Upper lobe of left lung (tissue), 6 donors: Measurements from ENCODE around the gene AKAP10. TPM values are rescaled to one million over a fixed set of nuclear protein-coding genes. Genes with fewer than 3 reads are reported as not detected.
A peak's percentile ranks its signal among the peaks of the same experiment; 100 is the strongest.
"Not testable (repeated sequence)": the region's sequence is repeated elsewhere in the genome, so short reads cannot be mapped to it uniquely, and the experiment has no call there.

Experiments used
- ATAC-seq, 2 donors: fragments of 200-7000 bp; cut with Tn5 transposase; one replicate each; pipeline ENCODE4 v1.9.1; 2022; ENCODE audit warnings: mild to moderate bottlenecking in 2 of 2, moderate library complexity in 2 of 2; ENCODE audit not compliant: low FRiP score in 2 of 2
- DNase-seq, 2 donors: peaks; one replicate each; pipeline ENCODE4 v3.0.0-alpha.2; 2019 to 2020
- H3K27ac ChIP-seq, 4 donors: fragments of 200-600 bp; sonication (generic); one replicate each; pipeline ENCODE4 v1.5.1; 2016 to 2019
- H3K27me3 ChIP-seq, 4 donors: fragments of 200-600 bp; sonication (generic); one replicate each; pipeline ENCODE4 v1.5.1; 2017 to 2019
- H3K36me3 ChIP-seq, 4 donors: fragments of 200-600 bp; sonication (generic); one replicate each; pipeline ENCODE4 v1.5.1; 2016 to 2019
- H3K4me1 ChIP-seq, 4 donors: fragments of 200-600 bp; sonication (generic); one replicate each; pipeline ENCODE4 v1.5.1; 2018 to 2019
- H3K4me3 ChIP-seq, 4 donors: fragments of 200-600 bp; sonication (generic); one replicate each; pipeline ENCODE4 v1.5.1; 2017 to 2019; ENCODE audit warnings: mild to moderate bottlenecking in 2 of 4, moderate library complexity in 1 of 4
- H3K9me3 ChIP-seq, 4 donors: fragments of 200-600 bp; sonication (generic); one replicate each; pipeline ENCODE4 v1.5.1; 2018 to 2019
- EP300 ChIP-seq, 4 donors: sonication (generic); formaldehyde crosslinking; IDR thresholded peaks; one replicate each; pipeline ENCODE4 v1.5.1; 2017; ENCODE audit warnings: antibody characterized with exemption in 4 of 4, control low read depth in 2 of 4
- POLR2A ChIP-seq, 4 donors: fragments of 450-650 bp; IDR thresholded peaks; one replicate each; pipeline ENCODE4 v1.5.1; 2016 to 2017; ENCODE audit warnings: antibody characterized with exemption in 4 of 4, mild to moderate bottlenecking in 2 of 4
- POLR2AphosphoS5 ChIP-seq, 2 donors: sonication (generic); formaldehyde crosslinking; IDR thresholded peaks; one replicate each; pipeline ENCODE4 v1.5.1; 2017; ENCODE audit warnings: antibody characterized with exemption in 2 of 2
- WGBS, 2 donors: methylation state at CpG; one replicate each; pipeline ENCODE4 v1.1.5; 2017 to 2018; 5-methylcytosine and 5-hydroxymethylcytosine counted together
- total RNA-seq, 6 donors: library from RNA; depleted of rRNA in 4 of 6; stranded (reverse); fragments of >200 nt in 4 of 6; gene quantifications; one replicate each; pipeline versions ENCODE4 v1.1.0 to v1.2.1, GENCODE V29; 2016 to 2021
- TF ChIP-seq, protein P1 (sequence below), 6 experiments: fragments of 450-650 bp in 4 of 6; fragments of 200-600 bp in 2 of 6; sonication (generic) in 2 of 6; IDR thresholded peaks; one replicate each; pipeline ENCODE4 v1.5.1; 2016 to 2019; ENCODE audit warnings: antibody characterized with exemption in 6 of 6
- donor health status: DM: no; HTN: no; CAD: no; lungs with moderate emphysema.
- donor health status: DM: no; HTN: yes; CAD: no; lungs with severe emphysema.

The AKAP10 gene
- total RNA-seq, 6 donors from 2014 or later, result 13.4 to 40.3 (median 30.6) TPM

DNA sequence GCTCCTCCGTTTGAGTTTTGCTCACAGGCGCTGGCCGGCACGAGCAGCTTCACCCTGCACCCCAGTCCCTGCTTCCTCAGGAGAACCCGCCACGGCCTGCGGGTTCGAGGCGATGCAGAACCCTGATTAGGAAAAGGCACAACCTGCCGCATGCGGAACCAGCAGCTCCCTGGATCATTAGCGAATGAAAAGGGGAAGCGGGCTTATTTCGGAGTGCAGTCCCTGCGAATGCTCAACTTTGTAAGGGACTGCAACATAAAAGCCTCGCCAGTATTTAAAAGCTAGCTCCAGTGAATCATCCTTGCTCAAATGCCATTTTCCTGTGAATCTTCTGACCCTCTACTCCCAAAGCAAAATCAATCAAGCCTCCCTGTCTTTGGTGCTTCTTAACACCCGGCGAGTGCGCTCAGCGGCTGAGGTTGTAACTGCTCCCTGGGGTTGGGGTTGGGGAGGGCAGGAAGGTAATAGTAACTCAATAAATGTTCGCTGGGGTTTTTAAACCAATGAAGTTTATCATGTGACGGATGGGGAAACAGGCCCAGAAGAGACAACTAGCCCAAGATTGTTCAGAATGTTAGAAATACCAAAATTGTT lies 678 bp upstream of the AKAP10 start:
- ATAC-seq (peak; percentile 46 to 64), DNase-seq (peak in 1 of 2 donors; percentile 53)
- Histone ChIP-seq H3K9me3 (no peaks in the 10 kb centered on the region), H3K36me3 (no peaks in the 10 kb centered on the region), H3K27ac (peak overlapping the region; percentile 93 to 98 (median 98)), H3K4me3 (peak overlapping the region; percentile 78 to 94 (median 90)), H3K4me1 (peaks cover 18 to 38% (median 28%) of the 10 kb centered on the region in 4 donors), H3K27me3 (no peaks in the 10 kb centered on the region)
- no peak for TF ChIP-seq EP300 (IDR thresholded peaks at IDR 0.05)
- no peak for TF ChIP-seq POLR2A (IDR thresholded peaks at IDR 0.05)
- TF ChIP-seq, protein P1, sequence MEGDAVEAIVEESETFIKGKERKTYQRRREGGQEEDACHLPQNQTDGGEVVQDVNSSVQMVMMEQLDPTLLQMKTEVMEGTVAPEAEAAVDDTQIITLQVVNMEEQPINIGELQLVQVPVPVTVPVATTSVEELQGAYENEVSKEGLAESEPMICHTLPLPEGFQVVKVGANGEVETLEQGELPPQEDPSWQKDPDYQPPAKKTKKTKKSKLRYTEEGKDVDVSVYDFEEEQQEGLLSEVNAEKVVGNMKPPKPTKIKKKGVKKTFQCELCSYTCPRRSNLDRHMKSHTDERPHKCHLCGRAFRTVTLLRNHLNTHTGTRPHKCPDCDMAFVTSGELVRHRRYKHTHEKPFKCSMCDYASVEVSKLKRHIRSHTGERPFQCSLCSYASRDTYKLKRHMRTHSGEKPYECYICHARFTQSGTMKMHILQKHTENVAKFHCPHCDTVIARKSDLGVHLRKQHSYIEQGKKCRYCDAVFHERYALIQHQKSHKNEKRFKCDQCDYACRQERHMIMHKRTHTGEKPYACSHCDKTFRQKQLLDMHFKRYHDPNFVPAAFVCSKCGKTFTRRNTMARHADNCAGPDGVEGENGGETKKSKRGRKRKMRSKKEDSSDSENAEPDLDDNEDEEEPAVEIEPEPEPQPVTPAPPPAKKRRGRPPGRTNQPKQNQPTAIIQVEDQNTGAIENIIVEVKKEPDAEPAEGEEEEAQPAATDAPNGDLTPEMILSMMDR (IDR thresholded peaks at IDR 0.05), result peak in 1 of 6 experiments; percentile 1
- WGBS, 2 donors, result 27 to 40% methylated on average over 9 to 22 of the region's 22 CpGs

DNA sequence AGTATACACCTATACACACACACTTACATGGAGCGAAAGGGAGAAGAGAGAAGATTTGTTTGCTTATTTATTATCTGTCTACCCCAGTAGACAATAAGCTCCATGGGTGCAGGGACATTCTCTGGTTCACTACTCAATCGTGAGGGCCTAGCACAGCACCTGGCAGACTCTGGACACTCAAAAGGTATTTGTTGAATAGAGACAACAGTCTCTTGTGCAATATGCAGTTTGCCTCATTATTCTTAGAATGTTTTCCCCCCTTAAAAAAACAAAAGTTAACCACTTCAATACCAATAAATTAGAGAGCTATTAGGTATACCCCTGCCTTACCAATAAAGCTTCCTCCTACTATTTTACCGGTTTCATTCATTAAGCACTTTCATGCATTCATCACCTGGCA lies 2.0 kb downstream of the AKAP10 start:
- 59 to 68% methylated on average over 3 of the region's 3 CpGs for WGBS, 2 donors
- Histone ChIP-seq H3K9me3 (no peaks in the 10 kb centered on the region), H3K27me3 (no peaks in the 10 kb centered on the region), H3K4me3 (no peak overlapping the region), H3K36me3 (peaks cover 0 to 7% (median 0%) of the 10 kb centered on the region in 4 donors), H3K4me1 (peaks cover 18 to 46% (median 28%) of the 10 kb centered on the region in 4 donors), H3K27ac (peak overlapping the region in 1 of 4 donors; percentile 98)
- TF ChIP-seq EP300 (IDR thresholded peaks at IDR 0.05), result no peak
- no peak for TF ChIP-seq POLR2AphosphoS5 (IDR thresholded peaks at IDR 0.05)
- no peak for ATAC-seq
- DNase-seq, result no peak

DNA sequence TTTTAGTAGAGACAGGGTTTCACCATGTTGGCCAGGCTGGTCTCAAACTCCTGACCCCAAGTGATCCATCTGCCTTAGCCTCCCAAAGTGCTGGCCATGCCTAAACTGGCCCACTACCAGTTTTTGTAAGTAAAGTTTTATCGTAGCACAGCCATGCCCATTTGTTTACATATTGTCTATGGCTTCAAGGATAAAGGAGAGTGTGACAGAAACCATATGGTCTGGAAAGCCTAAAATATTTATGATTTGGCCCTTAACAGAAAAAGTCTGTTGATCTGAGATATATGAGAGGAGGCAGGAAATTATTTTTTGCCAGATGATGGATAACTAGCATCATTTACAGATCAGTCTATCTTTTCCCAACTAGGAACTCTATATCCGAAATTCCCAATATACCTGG lies 4.5 kb downstream of the AKAP10 start:
- DNase-seq, result no peak
- no peak overlapping the region for H3K4me3 ChIP-seq
- ATAC-seq, result no peak

DNA sequence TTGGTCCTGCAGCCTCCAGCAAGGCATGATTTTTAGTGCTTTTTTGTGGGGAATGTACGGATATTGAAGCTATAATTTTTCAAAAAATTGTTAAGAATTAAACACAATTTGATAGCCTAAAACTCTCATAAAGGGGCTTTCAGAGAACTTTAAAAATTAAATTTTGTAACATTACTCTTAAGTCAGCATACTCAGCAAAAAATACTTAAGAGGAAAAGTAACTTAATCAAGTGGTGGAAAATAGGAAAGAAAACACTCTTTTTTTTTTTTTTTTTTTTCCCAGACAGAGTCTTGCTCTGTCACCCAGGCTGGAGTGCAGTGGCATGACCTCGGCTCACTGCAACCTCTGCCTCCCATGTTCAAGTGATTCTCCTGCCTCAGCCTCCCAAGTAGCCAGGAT lies 14.7 kb downstream of the AKAP10 start:
- not testable (repeated sequence) for H3K27me3 ChIP-seq, H3K27ac ChIP-seq, ATAC-seq, DNase-seq, H3K4me3 ChIP-seq, H3K9me3 ChIP-seq
- Histone ChIP-seq H3K36me3 (peaks cover 7 to 74% (median 30%) of the 10 kb centered on the region in 4 donors), H3K4me1 (peaks cover 0 to 16% (median 6%) of the 10 kb centered on the region in 4 donors)
- WGBS, 2 donors, result 81 to 86% methylated on average over 2 of the region's 2 CpGs

More for the DNA sequence above, 4.5 kb downstream of the AKAP10 start:
- no peak overlapping the region for H3K27ac ChIP-seq
- H3K9me3 ChIP-seq, result no peaks in the 10 kb centered on the region
- TF ChIP-seq EP300 (IDR thresholded peaks at IDR 0.05) (no peak), POLR2AphosphoS5 (IDR thresholded peaks at IDR 0.05) (no peak), POLR2A (IDR thresholded peaks at IDR 0.05) (no peak)
- H3K36me3 ChIP-seq, result peaks cover 2 to 18% (median 9%) of the 10 kb centered on the region in 4 donors
- 83 to 87% methylated on average over 2 of the region's 2 CpGs for WGBS, 2 donors
- peaks cover 13 to 34% (median 17%) of the 10 kb centered on the region in 4 donors for H3K4me1 ChIP-seq
- no peaks in the 10 kb centered on the region for H3K27me3 ChIP-seq

DNA sequence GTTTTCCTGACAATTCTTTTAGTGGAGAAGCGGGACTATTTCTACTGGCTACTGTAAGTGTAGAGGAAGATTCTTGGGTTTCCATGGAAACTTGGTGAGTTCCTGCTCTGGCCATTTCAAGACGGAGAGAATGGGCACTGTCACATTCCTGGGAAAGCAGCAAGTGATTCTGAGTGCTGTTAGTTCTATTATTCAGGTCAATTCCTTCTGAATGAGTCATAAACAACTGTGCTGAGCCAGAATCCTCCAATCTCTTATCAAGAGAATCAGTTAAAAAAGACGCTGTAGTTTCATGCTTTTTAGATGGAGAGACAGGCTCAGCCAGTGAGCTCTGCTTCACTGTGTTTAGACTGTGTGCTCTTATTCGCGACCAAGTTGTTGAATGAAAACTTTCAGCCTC lies 19.6 kb downstream of the AKAP10 start:
- WGBS, 2 donors, result 57 to 65% methylated on average over 5 of the region's 5 CpGs
- Histone ChIP-seq H3K9me3 (no peaks in the 10 kb centered on the region), H3K27me3 (no peaks in the 10 kb centered on the region), H3K27ac (peak overlapping the region in 1 of 4 donors; percentile 55), H3K36me3 (peaks cover 0 to 74% (median 21%) of the 10 kb centered on the region in 4 donors), H3K4me3 (no peak overlapping the region), H3K4me1 (peaks cover 7 to 15% (median 9%) of the 10 kb centered on the region in 4 donors)
- TF ChIP-seq POLR2A (IDR thresholded peaks at IDR 0.05) (no peak), EP300 (IDR thresholded peaks at IDR 0.05) (no peak), POLR2AphosphoS5 (IDR thresholded peaks at IDR 0.05) (no peak)
- TF ChIP-seq, protein P1 (IDR thresholded peaks at IDR 0.05), result no peak
- ATAC-seq (peak; percentile 44 to 84), DNase-seq (no peak)

DNA sequence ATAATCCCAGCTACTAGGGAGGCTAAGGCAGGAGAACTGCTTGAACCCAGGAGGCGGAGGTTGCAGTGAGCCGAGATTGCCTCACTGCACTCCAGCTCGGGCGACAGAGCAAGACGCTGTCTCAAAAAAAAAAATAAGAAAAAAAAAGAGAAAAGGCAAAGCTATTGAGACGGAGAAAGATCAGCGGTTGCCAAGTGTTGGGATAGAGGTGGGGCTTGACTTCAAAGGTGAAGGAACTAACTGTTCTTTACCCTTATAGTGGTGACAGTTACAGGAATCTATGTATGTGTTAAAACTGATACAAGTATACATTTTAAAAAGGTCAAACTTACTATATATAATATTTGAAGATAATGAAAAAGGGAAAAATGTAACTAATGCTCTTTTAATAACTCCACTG lies 22.5 kb downstream of the AKAP10 start:
- H3K4me1 ChIP-seq, result peaks cover 15 to 22% (median 15%) of the 10 kb centered on the region in 4 donors
- WGBS, 2 donors, result 79 to 90% methylated on average over 7 of the region's 7 CpGs

DNA sequence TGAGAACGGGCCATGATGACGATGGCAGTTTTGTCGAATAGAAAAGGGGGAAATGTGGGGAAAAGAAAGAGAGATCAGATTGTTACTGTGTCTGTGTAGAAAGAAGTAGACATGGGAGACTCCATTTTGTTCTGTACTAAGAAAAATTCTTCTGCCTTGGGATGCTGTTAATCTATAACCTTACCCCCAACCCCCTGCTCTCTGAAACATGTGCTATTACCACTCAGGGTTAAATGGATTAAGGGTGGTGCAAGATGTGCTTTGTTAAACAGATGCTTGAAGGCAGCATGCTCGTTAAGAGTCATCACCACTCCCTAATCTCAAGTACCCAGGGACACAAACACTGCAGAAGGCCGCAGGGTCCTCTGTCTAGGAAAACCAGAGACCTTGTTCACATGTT lies 26.2 kb downstream of the AKAP10 start:
- not testable (repeated sequence) for ATAC-seq, H3K9me3 ChIP-seq, DNase-seq, H3K27ac ChIP-seq, H3K4me3 ChIP-seq, H3K27me3 ChIP-seq
- H3K4me1 ChIP-seq, result peaks cover 18 to 30% (median 19%) of the 10 kb centered on the region in 4 donors
- WGBS, 2 donors, result 82 to 84% methylated on average over 5 of the region's 5 CpGs
- H3K36me3 ChIP-seq, result peaks cover 2 to 33% (median 14%) of the 10 kb centered on the region in 4 donors

More for the DNA sequence above, 22.5 kb downstream of the AKAP10 start:
- DNase-seq (no peak), ATAC-seq (no peak)
- no peaks in the 10 kb centered on the region for H3K27me3 ChIP-seq
- no peak overlapping the region for H3K27ac ChIP-seq
- H3K36me3 ChIP-seq, result peaks cover 0 to 45% (median 10%) of the 10 kb centered on the region in 4 donors
- H3K9me3 ChIP-seq, result no peaks in the 10 kb centered on the region
- no peak overlapping the region for H3K4me3 ChIP-seq
- TF ChIP-seq, protein P1 (IDR thresholded peaks at IDR 0.05), result no peak
- no peak for TF ChIP-seq EP300 (IDR thresholded peaks at IDR 0.05)
- no peak for TF ChIP-seq POLR2A (IDR thresholded peaks at IDR 0.05)
- TF ChIP-seq POLR2AphosphoS5 (IDR thresholded peaks at IDR 0.05), result no peak

DNA sequence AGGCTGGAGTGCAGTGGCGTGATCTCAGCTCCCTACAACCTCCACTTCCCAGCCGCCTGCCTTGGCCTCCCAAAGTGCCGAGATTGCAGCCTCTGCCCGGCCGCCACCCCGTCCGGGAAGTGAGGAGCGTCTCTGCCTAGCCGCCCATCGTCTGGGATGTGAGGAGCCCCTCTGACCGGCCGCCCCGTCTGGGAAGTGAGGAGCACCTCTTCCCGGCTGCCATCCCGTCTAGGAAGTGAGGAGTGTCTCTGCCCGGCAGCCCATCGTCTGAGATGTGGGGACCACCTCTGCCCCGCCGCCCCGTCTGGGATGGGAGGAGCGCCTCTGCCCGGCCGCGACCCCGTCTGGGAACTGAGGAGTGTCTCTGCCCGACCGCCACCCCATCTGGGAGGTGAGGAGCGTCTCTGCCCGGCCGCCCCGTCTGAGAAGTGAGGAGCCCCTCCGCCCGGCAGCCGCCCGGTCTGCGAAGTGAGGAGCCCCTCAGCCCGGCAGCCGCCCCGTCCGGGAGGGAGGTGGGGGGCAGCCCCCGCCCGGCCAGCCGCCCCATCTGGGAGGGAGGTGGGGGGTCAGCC lies 26.9 kb downstream of the AKAP10 start:
- not testable (repeated sequence) for H3K4me3 ChIP-seq, ATAC-seq, H3K27me3 ChIP-seq, H3K9me3 ChIP-seq, H3K27ac ChIP-seq
- H3K4me1 ChIP-seq, result peaks cover 16 to 24% (median 18%) of the 10 kb centered on the region in 4 donors
- H3K36me3 ChIP-seq, result peaks cover 2 to 30% (median 15%) of the 10 kb centered on the region in 4 donors
- DNase-seq, result peak in 1 of 2 donors; percentile 76
- WGBS, 2 donors, result 80 to 95% methylated on average over 4 to 23 of the region's 43 CpGs
